SK-N-MC (cell line): ENCODE data around the gene RHBDL1.

Source experiments
- EZH2 ChIP-seq: fragments of 200-600 bp; sonication (generic); IDR thresholded peaks from one replicate; pipeline ENCODE4 v1.6.1; 2017; ENCODE audit warnings: antibody characterized with exemption
- FOXP2 ChIP-seq: optimal IDR thresholded peaks from 2 replicates; pipeline ENCODE3; 2011; ENCODE audit warnings: mild to moderate bottlenecking, moderate library complexity; ENCODE audit not compliant: insufficient read depth; ENCODE audit errors: extremely low read length, control extremely low read depth
- POLR2AphosphoS5 ChIP-seq: IDR thresholded peaks from 2 replicates; pipeline ENCODE4 v1.6.1; 2012; ENCODE audit warnings: mild to moderate bottlenecking, low read depth, low read length, borderline replicate concordance

- TF ChIP-seq EZH2 (no peak), POLR2AphosphoS5 (no peak), FOXP2 (no peak)
These were observed 25.5 kb downstream of the RHBDL1 start for GRCh38 chr16:700684-701584.
